Choroid plexus epithelial cell (primary cell): Measurements from ENCODE around the gene CCBE1.

Source experiments
- DNase-seq: peaks from one replicate; pipeline ENCODE4 v3.0.0-alpha.2; 2010; ENCODE audit warnings: low read depth
- H3K4me3 ChIP-seq: 2 replicates; pipeline ENCODE4 v1.5.1; 2011; ENCODE audit warnings: low read depth, mild to moderate bottlenecking, control low read depth, low read length, moderate library complexity
- TF ChIP-seq, protein P1 (sequence below): conservative IDR thresholded peaks from 2 replicates; pipeline ENCODE4 v1.5.1; 2011; ENCODE audit warnings: low read depth, mild to moderate bottlenecking, control low read depth, inconsistent platforms, low read length, moderate library complexity

Gene CCBE1

DNA sequence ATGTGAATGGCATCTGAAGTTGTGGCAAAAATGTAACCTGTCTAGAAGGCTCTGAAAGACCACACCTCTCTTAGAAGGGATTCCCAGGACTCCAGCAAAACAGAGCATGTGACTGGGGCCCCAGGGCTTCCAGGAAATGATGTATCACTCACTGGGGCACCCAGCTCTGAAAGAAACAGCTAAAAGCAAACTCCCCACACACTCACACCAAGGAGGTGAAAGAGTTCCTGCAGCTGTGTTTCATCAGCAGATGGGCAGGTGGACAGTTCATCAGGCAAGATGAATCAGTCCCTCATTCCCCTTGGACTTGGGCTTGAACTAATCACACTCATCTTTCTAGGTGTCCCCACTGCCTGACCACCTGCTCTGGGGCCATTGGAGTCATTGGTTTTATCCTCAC is 76.2 kb downstream of the CCBE1 start:
- DNase-seq: peak; percentile 66
- H3K4me3 ChIP-seq: no peak overlapping the region
- TF ChIP-seq, protein P1, sequence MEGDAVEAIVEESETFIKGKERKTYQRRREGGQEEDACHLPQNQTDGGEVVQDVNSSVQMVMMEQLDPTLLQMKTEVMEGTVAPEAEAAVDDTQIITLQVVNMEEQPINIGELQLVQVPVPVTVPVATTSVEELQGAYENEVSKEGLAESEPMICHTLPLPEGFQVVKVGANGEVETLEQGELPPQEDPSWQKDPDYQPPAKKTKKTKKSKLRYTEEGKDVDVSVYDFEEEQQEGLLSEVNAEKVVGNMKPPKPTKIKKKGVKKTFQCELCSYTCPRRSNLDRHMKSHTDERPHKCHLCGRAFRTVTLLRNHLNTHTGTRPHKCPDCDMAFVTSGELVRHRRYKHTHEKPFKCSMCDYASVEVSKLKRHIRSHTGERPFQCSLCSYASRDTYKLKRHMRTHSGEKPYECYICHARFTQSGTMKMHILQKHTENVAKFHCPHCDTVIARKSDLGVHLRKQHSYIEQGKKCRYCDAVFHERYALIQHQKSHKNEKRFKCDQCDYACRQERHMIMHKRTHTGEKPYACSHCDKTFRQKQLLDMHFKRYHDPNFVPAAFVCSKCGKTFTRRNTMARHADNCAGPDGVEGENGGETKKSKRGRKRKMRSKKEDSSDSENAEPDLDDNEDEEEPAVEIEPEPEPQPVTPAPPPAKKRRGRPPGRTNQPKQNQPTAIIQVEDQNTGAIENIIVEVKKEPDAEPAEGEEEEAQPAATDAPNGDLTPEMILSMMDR: no peak

DNA sequence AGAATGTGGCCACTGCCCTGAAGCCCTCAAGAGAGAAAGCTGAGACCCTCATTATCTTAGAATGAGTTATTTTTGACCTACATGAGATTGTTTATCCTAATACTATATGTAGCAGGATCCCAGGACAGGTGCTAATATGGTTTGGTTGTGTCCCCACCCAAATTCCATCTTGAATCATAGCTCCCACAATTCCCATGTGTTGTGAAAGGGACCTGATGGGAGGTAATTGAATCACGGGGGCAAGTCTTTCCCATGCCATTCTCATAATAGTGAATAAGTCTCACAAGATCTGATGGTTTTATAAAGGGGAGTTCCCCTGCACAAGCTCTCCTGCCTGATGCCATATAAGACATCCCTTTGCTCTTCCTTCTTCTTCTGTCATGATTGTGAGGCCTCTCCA is 76.8 kb downstream of the CCBE1 start:
- TF ChIP-seq, protein P1: no peak
- no peak for DNase-seq
- H3K4me3 ChIP-seq: no peak overlapping the region

DNA sequence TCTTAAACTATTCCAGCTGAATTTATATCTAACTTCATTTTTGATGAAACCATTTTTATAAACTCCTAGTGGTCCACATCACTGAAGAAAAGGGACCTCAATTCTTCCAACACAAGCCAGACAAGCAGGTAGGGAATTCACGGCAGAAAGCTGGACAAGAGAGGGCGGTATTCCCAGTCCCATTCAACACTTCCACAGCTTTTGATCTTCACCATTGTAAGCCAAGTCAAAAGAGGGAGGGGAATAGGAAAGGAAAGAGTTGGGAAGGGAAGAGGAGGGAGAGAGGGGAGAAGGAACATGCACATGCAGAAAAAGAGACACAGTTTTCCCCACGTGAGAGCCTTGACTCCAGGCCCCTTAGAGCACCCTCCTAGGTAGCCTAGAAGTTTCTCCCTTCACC is 77.4 kb downstream of the CCBE1 start:
- no peak overlapping the region for H3K4me3 ChIP-seq
- TF ChIP-seq, protein P1: no peak
- no peak for DNase-seq

DNA sequence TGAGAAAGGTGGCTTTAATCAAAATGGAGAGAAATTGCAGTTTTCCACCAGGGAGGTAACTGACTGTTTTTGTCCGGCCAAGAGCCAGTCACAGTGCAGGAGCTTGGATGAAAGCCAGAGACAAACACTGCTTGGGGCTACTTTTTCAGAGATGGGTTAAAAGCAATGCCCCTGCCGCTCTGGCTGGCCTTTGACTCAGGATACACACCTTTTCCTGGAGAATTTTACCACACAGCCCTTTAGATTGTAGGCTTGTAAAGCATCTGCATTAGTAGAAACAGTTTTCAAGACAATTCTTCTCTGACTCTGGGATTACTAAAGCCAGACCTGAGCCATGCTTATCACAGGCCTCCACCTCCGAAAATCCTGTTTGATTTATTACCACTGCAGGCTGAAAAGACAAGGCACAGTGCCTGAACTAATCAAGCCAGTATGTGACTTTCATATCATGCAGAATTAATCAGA is 79.7 kb downstream of the CCBE1 start:
- H3K4me3 ChIP-seq: no peak overlapping the region
- TF ChIP-seq, protein P1: no peak
- peak; percentile 35 for DNase-seq

DNA sequence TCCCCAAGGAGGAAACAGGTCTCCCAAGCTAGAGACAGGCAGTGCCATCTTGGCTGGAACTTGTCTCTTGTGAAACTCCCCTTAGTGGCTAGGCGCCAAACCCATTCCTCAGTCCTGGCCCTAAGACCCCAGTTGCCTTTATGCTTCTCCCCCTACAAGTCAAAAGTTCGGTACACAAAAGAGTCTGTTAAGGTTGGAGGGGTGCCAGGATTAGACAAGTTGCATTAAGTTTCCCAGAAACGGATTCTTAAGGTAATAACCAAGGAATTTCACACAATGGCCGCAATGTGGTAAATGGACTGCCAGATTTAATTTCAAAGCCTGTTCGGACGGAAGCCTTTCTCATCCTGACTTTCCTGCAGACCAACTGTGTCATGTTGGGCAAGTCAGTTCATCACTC is 80.7 kb downstream of the CCBE1 start:
- DNase-seq: peak; percentile 88
- TF ChIP-seq, protein P1: no peak
- no peak overlapping the region for H3K4me3 ChIP-seq

DNA sequence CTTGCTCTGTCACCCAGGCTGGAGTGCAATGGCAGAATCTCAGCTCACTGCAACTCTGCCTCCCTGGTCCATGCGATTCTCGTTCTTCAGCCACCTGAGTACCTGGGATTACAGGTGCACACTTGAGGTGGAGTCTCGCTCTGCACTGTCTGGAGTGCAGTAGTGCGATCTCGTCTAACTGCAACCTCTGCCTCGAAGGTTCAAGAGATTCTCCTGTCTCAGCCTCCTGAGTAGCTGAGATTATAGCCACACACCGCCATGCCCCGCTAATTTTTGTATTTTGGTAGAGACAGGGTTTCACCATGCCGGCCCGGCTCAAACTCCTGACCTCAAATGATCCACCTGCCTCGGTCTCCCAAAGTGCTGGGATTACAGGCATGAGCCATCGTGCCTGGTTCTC is 83.3 kb downstream of the CCBE1 start:
- DNase-seq: no peak
- TF ChIP-seq, protein P1: no peak
- no peak overlapping the region for H3K4me3 ChIP-seq

DNA sequence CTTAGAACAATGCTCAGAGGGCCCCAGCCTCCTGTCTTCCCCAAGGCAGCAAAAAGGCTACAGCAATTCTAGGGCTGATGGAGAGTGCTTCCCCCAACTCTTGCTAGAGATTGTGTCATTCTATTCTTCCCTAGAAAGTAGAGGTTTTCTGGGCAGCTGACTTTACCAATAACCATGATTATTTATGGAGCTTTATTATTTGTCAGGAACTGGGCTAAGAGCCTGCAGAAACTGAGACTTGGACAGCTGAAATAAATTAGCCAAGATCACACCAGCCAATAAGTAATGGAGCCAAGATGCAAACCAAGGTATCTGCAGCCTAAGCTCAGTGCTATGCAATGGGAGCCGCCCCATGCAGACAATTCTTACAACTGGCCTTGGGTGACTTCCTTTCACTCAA is 84.8 kb downstream of the CCBE1 start:
- H3K4me3 ChIP-seq: no peak overlapping the region
- TF ChIP-seq, protein P1: no peak
- no peak for DNase-seq
